SK-N-SH treated with all-trans-retinoic acid at 6 μM for 48 hours (cell line): ENCODE measurements around the gene TGFBI.
A peak's percentile ranks its signal among the peaks of the same experiment; 100 is the strongest.

Experiments
- ATAC-seq: fragments of 200-7000 bp; cut with Tn5 transposase; 3 replicates; pipeline ENCODE4 v1.9.1; 2020; ENCODE audit warnings: mild to moderate bottlenecking, moderate library complexity
- ARNTL ChIP-seq: fragments of 450-650 bp; formaldehyde crosslinking; IDR thresholded peaks from 2 replicates; pipeline ENCODE4 v1.5.0; 2020; ENCODE audit warnings: low read depth, mild to moderate bottlenecking, moderate library complexity, borderline replicate concordance
- CREB5 ChIP-seq: fragments of 250-450 bp; sonication (Bioruptor Pico); IDR thresholded peaks from 2 replicates; pipeline ENCODE4 v1.5.1; 2020; ENCODE audit warnings: low read depth, mild to moderate bottlenecking, moderate library complexity
- CSDC2 ChIP-seq: fragments of 250-450 bp; sonication (Bioruptor Pico); IDR thresholded peaks from 2 replicates; pipeline ENCODE4 v1.5.0; 2020; ENCODE audit warnings: mild to moderate bottlenecking, moderate library complexity
- ESRRG ChIP-seq: fragments of 250-450 bp; sonication (Bioruptor Pico); IDR thresholded peaks from 2 replicates; pipeline ENCODE4 v1.6.1; 2021; ENCODE audit warnings: mild to moderate bottlenecking
- GLIS3 ChIP-seq: fragments of 250-450 bp; sonication (Bioruptor Pico); IDR thresholded peaks from 2 replicates; pipeline ENCODE4 v1.5.0; 2020; ENCODE audit warnings: mild to moderate bottlenecking, moderate library complexity
- ISL1 ChIP-seq: fragments of 250-450 bp; sonication (Bioruptor Pico); IDR thresholded peaks from 2 replicates; pipeline ENCODE4 v2.1.2; 2022; ENCODE audit warnings: mild to moderate bottlenecking, moderate library complexity
- OSR1 ChIP-seq: fragments of 250-450 bp; sonication (Bioruptor Pico); IDR thresholded peaks from 2 replicates; pipeline ENCODE4 v1.8.0; 2022; ENCODE audit warnings: moderate library complexity, mild to moderate bottlenecking, inconsistent platforms
- PPARA ChIP-seq: fragments of 250-450 bp; sonication (Bioruptor Pico); IDR thresholded peaks from 2 replicates; pipeline ENCODE4 v1.5.0; 2020; ENCODE audit warnings: mild to moderate bottlenecking, borderline replicate concordance
- SNAI2 ChIP-seq: fragments of 250-450 bp; sonication (Bioruptor Pico); IDR thresholded peaks from 2 replicates; pipeline ENCODE4 v1.5.0; 2020; ENCODE audit warnings: mild to moderate bottlenecking, moderate library complexity
- TCF4 ChIP-seq: fragments of 250-450 bp; sonication (Bioruptor Pico); IDR thresholded peaks from 2 replicates; pipeline ENCODE4 v1.8.0; 2021; ENCODE audit warnings: mild to moderate bottlenecking, moderate library complexity, borderline replicate concordance
- TOX ChIP-seq: fragments of 250-450 bp; sonication (Bioruptor Pico); IDR thresholded peaks from 2 replicates; pipeline ENCODE4 v1.8.0; 2021; ENCODE audit warnings: mild to moderate bottlenecking, moderate library complexity, borderline replicate concordance
- TSHZ2 ChIP-seq: fragments of 250-450 bp; sonication (Bioruptor Pico); IDR thresholded peaks from 2 replicates; pipeline ENCODE4 v1.5.0; 2020; ENCODE audit warnings: mild to moderate bottlenecking, moderate library complexity
- ZC3H10 ChIP-seq: fragments of 250-450 bp; sonication (Bioruptor Pico); IDR thresholded peaks from 2 replicates; pipeline ENCODE4 v1.5.1; 2021; ENCODE audit warnings: mild to moderate bottlenecking, moderate library complexity
- ZFP3 ChIP-seq: fragments of 250-450 bp; sonication (Bioruptor Pico); IDR thresholded peaks from 2 replicates; pipeline ENCODE4 v1.5.0; 2020; ENCODE audit warnings: mild to moderate bottlenecking, moderate library complexity
- ZFP30 ChIP-seq: fragments of 450-650 bp; formaldehyde crosslinking; IDR thresholded peaks from 2 replicates; pipeline ENCODE4 v1.5.0; 2022; ENCODE audit warnings: mild to moderate bottlenecking, moderate library complexity
- ZNF565 ChIP-seq: fragments of 450-650 bp; formaldehyde crosslinking; conservative IDR thresholded peaks from 2 replicates; pipeline ENCODE4 v1.5.0; 2020; ENCODE audit warnings: low read depth, mild to moderate bottlenecking, moderate library complexity
- ZNF70 ChIP-seq: fragments of 450-650 bp; formaldehyde crosslinking; IDR thresholded peaks from 2 replicates; pipeline ENCODE4 v1.5.0; 2020; ENCODE audit warnings: mild to moderate bottlenecking, moderate library complexity
- ZNF8 ChIP-seq: fragments of 450-650 bp; formaldehyde crosslinking; IDR thresholded peaks from 2 replicates; pipeline ENCODE4 v1.5.0; 2020; ENCODE audit warnings: mild to moderate bottlenecking, moderate library complexity
- TF ChIP-seq, protein P1 (sequence below): fragments of 250-450 bp; sonication (Bioruptor Pico); IDR thresholded peaks from 2 replicates; pipeline ENCODE4 v1.8.0; 2020; ENCODE audit warnings: mild to moderate bottlenecking, moderate library complexity, borderline replicate concordance
- TF ChIP-seq, protein P2 (sequence below): fragments of 250-450 bp; sonication (Bioruptor Pico); IDR thresholded peaks from 2 replicates; pipeline ENCODE4 v1.8.0; 2021; ENCODE audit warnings: low read depth, mild to moderate bottlenecking, moderate library complexity, borderline replicate concordance
- TF ChIP-seq, protein P3 (sequence below): fragments of 250-450 bp; sonication (Bioruptor Pico); IDR thresholded peaks from 2 replicates; pipeline ENCODE4 v1.5.1; 2021; ENCODE audit warnings: mild to moderate bottlenecking, moderate library complexity

Gene TGFBI

DNA sequence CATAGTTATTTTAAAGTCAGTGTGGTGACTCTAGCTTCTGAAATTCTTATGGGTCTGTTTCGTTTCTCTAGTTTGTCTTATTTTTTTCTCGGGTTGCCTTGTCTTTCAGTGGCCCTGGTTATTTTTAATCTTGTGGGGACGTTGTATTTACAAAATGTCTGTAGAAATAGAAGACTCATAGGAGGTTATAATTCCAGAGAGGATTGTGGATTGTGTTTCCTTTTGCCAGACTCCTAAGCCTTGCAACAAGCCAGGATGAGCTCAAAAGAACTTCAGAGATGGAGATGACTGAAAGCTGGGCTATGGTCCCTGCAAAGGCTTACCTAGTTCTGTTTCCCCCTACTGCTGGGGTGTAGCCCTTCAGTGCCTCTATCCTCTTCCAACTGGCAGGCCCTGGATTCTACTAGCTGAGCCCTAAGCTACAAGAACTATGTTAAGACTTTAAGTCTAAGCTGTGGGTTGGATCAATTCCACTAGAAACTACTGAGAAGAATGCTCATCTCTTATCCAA, 41.8 kb upstream of the TGFBI start:
- ATAC-seq, result peak; percentile 26; the same call in 1 of the 3 replicates
- TF ChIP-seq ZFP30 (CRISPR knock-in tag) (no peak), CREB5 (CRISPR knock-in tag) (no peak), TCF4 (no peak), OSR1 (CRISPR knock-in tag) (no peak), ZNF565 (CRISPR knock-in tag) (no peak), TSHZ2 (no peak), PPARA (CRISPR knock-in tag) (no peak), ZNF70 (CRISPR knock-in tag) (no peak), ZNF8 (CRISPR knock-in tag) (no peak), ARNTL (CRISPR knock-in tag) (no peak), CSDC2 (CRISPR knock-in tag) (no peak), ZFP3 (CRISPR knock-in tag) (no peak), ESRRG (CRISPR knock-in tag) (no peak), ZC3H10 (CRISPR knock-in tag) (no peak), GLIS3 (no peak)
- TF ChIP-seq, protein P1, sequence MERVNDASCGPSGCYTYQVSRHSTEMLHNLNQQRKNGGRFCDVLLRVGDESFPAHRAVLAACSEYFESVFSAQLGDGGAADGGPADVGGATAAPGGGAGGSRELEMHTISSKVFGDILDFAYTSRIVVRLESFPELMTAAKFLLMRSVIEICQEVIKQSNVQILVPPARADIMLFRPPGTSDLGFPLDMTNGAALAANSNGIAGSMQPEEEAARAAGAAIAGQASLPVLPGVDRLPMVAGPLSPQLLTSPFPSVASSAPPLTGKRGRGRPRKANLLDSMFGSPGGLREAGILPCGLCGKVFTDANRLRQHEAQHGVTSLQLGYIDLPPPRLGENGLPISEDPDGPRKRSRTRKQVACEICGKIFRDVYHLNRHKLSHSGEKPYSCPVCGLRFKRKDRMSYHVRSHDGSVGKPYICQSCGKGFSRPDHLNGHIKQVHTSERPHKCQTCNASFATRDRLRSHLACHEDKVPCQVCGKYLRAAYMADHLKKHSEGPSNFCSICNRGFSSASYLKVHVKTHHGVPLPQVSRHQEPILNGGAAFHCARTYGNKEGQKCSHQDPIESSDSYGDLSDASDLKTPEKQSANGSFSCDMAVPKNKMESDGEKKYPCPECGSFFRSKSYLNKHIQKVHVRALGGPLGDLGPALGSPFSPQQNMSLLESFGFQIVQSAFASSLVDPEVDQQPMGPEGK (CRISPR knock-in tag), result no peak
- TF ChIP-seq, protein P2, sequence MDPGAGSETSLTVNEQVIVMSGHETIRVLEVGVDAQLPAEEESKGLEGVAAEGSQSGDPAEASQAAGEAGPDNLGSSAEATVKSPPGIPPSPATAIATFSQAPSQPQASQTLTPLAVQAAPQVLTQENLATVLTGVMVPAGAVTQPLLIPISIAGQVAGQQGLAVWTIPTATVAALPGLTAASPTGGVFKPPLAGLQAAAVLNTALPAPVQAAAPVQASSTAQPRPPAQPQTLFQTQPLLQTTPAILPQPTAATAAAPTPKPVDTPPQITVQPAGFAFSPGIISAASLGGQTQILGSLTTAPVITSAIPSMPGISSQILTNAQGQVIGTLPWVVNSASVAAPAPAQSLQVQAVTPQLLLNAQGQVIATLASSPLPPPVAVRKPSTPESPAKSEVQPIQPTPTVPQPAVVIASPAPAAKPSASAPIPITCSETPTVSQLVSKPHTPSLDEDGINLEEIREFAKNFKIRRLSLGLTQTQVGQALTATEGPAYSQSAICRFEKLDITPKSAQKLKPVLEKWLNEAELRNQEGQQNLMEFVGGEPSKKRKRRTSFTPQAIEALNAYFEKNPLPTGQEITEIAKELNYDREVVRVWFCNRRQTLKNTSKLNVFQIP (CRISPR knock-in tag), result no peak
- TF ChIP-seq, protein P3, sequence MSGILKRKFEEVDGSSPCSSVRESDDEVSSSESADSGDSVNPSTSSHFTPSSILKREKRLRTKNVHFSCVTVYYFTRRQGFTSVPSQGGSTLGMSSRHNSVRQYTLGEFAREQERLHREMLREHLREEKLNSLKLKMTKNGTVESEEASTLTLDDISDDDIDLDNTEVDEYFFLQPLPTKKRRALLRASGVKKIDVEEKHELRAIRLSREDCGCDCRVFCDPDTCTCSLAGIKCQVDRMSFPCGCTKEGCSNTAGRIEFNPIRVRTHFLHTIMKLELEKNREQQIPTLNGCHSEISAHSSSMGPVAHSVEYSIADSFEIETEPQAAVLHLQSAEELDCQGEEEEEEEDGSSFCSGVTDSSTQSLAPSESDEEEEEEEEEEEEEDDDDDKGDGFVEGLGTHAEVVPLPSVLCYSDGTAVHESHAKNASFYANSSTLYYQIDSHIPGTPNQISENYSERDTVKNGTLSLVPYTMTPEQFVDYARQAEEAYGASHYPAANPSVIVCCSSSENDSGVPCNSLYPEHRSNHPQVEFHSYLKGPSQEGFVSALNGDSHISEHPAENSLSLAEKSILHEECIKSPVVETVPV, result no peak

GRCh38 chr5:135988546-135988945, 40.2 kb upstream of the TGFBI start:
- no peak for TF ChIP-seq GLIS3
- ATAC-seq, result no peak

GRCh38 chr5:135989686-135990085, 39.1 kb upstream of the TGFBI start:
- TF ChIP-seq OSR1 (CRISPR knock-in tag) (no peak), ZNF8 (CRISPR knock-in tag) (no peak), GLIS3 (no peak)
- ATAC-seq, result no peak

GRCh38 chr5:135990528-135991255, 38.1 kb upstream of the TGFBI start:
- ATAC-seq, result no peak
- TF ChIP-seq ISL1 (CRISPR knock-in tag) (no peak), CREB5 (CRISPR knock-in tag) (no peak), SNAI2 (CRISPR knock-in tag) (no peak), ZNF8 (CRISPR knock-in tag) (no peak), TOX (CRISPR knock-in tag) (no peak), ZFP30 (CRISPR knock-in tag) (no peak)
- TF ChIP-seq, protein P2 (CRISPR knock-in tag), result no peak
- TF ChIP-seq, protein P1 (CRISPR knock-in tag), result no peak
